Mesothelial cell of epicardium (in vitro differentiated cells): ENCODE data around the gene PLPPR1. TPM values are rescaled to one million over a fixed set of nuclear protein-coding genes. Genes with fewer than 3 reads are reported as not detected.

Experiments
- DNase-seq, 2 experiments: peaks; one replicate each; pipeline ENCODE4 v3.0.0; 2021; ENCODE audit warnings: low spot score in 2 of 2; ENCODE audit not compliant: unreplicated experiment in 2 of 2
- H3K27ac Mint-ChIP-seq: 2 replicates; pipeline ENCODE4 v1.8.0; 2021; ENCODE audit warnings: mixed read lengths
- H3K27me3 Mint-ChIP-seq: 2 replicates; pipeline ENCODE4 v1.8.0; 2021; ENCODE audit warnings: low read depth, mixed read lengths
- H3K36me3 Mint-ChIP-seq: 2 replicates; pipeline ENCODE4 v1.8.0; 2021; ENCODE audit warnings: mixed read lengths
- H3K4me1 Mint-ChIP-seq: 2 replicates; pipeline ENCODE4 v1.8.0; 2021; ENCODE audit warnings: mixed read lengths
- H3K4me3 Mint-ChIP-seq: 2 replicates; pipeline ENCODE4 v1.8.0; 2021; ENCODE audit warnings: mild to moderate bottlenecking, moderate library complexity, mixed read lengths
- H3K9me3 Mint-ChIP-seq: 2 replicates; pipeline ENCODE4 v1.8.0; 2021; ENCODE audit warnings: mixed read lengths
- total RNA-seq: library from RNA; stranded (reverse); gene quantifications from 3 replicates; pipeline ENCODE4 v1.2.1, GENCODE V29; 2021
- TF ChIP-seq, protein P1 (sequence below): fragments of 200-600 bp; sonication (generic); IDR thresholded peaks from one replicate; pipeline ENCODE4 v1.5.0; 2021; ENCODE audit warnings: antibody characterized with exemption; ENCODE audit not compliant: unreplicated experiment

Gene PLPPR1
- total RNA-seq, 1 donor from 2014 or later: 1.3 TPM

DNA sequence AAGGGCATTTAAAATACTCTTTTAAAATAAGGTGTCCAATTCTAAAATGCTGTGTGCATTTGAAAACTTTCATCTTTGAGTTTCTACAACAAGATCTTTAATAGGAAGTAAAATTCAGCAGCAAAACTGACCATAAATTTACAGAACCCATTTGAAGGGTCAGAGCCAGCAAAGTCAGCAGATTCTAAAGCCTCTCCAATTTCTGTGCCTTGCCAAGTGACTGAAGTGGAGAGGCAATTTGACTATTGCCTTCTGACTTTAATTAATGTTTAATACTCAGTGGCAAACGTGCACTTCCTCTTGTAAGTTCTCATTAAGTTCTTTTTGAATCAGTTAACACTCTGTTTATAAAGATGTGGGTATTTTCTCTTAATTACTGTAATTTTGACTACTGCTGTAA is 201.1 kb downstream of the PLPPR1 start:
- H3K4me3 Mint-ChIP-seq: no peak overlapping the region
- H3K27ac Mint-ChIP-seq: no peak overlapping the region
- TF ChIP-seq, protein P1, sequence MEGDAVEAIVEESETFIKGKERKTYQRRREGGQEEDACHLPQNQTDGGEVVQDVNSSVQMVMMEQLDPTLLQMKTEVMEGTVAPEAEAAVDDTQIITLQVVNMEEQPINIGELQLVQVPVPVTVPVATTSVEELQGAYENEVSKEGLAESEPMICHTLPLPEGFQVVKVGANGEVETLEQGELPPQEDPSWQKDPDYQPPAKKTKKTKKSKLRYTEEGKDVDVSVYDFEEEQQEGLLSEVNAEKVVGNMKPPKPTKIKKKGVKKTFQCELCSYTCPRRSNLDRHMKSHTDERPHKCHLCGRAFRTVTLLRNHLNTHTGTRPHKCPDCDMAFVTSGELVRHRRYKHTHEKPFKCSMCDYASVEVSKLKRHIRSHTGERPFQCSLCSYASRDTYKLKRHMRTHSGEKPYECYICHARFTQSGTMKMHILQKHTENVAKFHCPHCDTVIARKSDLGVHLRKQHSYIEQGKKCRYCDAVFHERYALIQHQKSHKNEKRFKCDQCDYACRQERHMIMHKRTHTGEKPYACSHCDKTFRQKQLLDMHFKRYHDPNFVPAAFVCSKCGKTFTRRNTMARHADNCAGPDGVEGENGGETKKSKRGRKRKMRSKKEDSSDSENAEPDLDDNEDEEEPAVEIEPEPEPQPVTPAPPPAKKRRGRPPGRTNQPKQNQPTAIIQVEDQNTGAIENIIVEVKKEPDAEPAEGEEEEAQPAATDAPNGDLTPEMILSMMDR: no peak

DNA sequence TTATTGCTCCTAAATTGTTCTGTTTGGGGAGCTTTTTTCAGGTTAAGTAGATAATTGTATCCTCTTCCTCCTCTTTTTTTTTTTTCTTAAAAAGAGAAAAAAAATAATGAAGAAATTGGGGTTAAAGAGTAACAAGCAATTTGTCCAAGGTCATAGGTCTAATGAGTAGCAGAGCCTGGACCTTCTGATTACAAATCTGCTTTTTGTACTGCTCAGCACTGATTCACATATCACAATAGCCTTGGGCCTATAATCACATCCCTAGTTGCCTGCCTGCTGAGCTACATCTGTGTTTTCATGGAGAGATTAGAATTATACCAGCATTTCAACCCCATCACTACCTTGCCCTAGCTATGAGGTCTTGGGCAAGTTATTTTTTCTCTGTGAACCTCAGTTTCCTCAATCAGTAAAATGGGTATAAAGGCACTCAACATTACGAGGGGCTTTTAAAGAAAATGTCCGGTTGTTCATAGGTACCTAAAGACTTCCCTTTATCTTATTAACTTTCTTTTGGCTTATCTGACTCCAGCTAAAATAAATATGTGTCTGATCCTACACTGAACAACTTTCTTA is 204.0 kb downstream of the PLPPR1 start:
- H3K4me1 Mint-ChIP-seq: peaks cover 7% of the 10 kb centered on the region

More for the DNA sequence above, 201.1 kb downstream of the PLPPR1 start:
- Mint-ChIP-seq H3K4me1 (peaks cover 3% of the 10 kb centered on the region), H3K27me3 (peaks cover 7% of the 10 kb centered on the region), H3K36me3 (no peaks in the 10 kb centered on the region), H3K9me3 (no peaks in the 10 kb centered on the region)
- no peak for DNase-seq

DNA sequence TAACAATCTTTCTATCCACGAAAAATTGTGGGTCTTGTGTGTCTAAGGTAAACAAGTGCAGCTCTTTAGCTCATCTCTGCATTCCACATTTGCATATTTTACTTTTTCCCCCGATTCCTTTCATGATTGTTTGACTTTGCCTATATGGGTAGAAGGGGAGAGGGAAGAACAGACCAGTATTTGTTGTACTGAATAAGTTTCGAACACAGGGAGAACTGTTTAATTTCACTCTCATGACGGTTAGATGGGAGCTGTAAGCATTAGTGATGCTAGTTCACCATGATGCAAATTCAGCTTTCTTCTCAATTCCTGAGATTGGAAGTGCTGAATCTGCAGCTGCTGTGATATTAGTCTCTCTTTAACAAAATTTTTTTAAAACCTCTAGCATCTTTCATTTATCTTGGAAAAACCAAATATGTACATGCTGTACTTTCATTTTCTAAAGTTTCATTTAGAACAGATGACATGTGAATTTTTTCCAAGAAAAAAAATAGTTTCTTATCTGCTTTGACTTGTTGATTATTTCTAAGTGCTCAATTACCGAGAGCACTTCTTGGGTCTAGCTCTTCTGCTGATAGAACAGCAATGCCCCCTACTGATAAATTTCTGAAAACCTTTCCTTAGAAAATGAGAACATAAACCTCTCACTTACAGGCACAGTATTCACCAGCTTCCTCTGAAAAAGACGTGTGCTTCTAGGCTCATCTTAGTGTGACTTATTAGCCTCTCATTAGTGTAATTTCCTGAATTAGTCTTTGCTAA is 206.8 kb downstream of the PLPPR1 start:
- Mint-ChIP-seq H3K36me3 (no peaks in the 10 kb centered on the region), H3K27me3 (peaks cover 4% of the 10 kb centered on the region), H3K4me1 (peaks cover 3% of the 10 kb centered on the region), H3K4me3 (no peak overlapping the region), H3K9me3 (peaks cover 6% of the 10 kb centered on the region), H3K27ac (no peak overlapping the region)
- TF ChIP-seq, protein P1: peak; percentile 33
- DNase-seq: no peak

More for the DNA sequence above, 204.0 kb downstream of the PLPPR1 start:
- DNase-seq: no peak
- no peak overlapping the region for H3K4me3 Mint-ChIP-seq
- H3K27me3 Mint-ChIP-seq: peaks cover 4% of the 10 kb centered on the region
- H3K27ac Mint-ChIP-seq: no peak overlapping the region
- no peaks in the 10 kb centered on the region for H3K36me3 Mint-ChIP-seq
- H3K9me3 Mint-ChIP-seq: no peaks in the 10 kb centered on the region
- TF ChIP-seq, protein P1: no peak

DNA sequence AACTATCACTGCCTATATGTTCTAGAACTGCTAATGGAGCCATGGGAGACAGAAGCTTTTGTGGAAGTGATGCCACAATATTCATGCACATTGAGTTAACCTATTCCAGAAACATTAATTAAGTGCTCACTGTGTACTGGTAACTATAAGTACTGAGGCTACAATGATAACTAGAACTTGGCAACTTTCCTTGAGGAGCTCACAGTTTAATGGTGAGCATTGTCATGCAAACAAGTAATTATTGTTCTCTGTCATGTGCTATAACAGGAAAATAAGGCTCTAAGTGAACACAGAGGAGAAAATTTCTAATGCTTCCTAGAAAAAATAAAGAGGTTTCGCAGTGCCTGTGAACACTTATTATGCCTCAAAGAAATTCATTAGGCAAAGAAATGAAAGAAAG is 214.1 kb downstream of the PLPPR1 start:
- H3K4me3 Mint-ChIP-seq: no peak overlapping the region
- peaks cover 9% of the 10 kb centered on the region for H3K9me3 Mint-ChIP-seq
- peaks cover 4% of the 10 kb centered on the region for H3K27me3 Mint-ChIP-seq
- no peaks in the 10 kb centered on the region for H3K36me3 Mint-ChIP-seq
- H3K4me1 Mint-ChIP-seq: no peaks in the 10 kb centered on the region
- no peak overlapping the region for H3K27ac Mint-ChIP-seq
- TF ChIP-seq, protein P1: no peak
- no peak for DNase-seq

DNA sequence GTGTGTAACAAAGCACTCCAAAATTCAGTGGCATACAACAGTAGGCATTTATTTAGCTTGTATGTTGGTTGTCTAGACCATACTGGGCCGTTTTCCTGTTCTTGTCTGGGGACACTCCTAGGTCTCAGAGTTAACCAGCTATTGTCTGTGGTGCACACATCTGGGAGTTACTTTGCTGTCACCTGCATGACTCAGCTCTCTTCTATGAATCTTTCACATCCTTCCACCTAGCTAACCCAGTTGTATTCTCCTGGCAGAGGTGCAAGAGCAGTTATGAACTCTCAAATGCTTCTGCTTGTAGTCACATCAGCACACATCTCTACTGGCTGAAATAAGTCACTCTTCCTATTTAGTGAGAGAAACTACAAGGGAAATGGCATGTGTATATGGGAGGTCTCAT is 218.2 kb downstream of the PLPPR1 start:
- Mint-ChIP-seq H3K27me3 (peaks cover 14% of the 10 kb centered on the region), H3K27ac (no peak overlapping the region), H3K36me3 (no peaks in the 10 kb centered on the region), H3K9me3 (no peaks in the 10 kb centered on the region), H3K4me1 (no peaks in the 10 kb centered on the region), H3K4me3 (no peak overlapping the region)
- TF ChIP-seq, protein P1: no peak
- DNase-seq: no peak
